Suprapubic skin (tissue), 4 donors: Measurements from ENCODE around the gene DCAKD. TPM values are rescaled to one million over a fixed set of nuclear protein-coding genes. Genes with fewer than 3 reads are reported as not detected.

Experiments
- DNase-seq, 2 donors: peaks; one replicate each; pipeline ENCODE4 v3.0.0-alpha.2; 2019; ENCODE audit warnings: low spot score in 2 of 2
- H3K27ac ChIP-seq: fragments of 200-600 bp; sonication (generic); one replicate; pipeline ENCODE4 v1.5.1; 2019
- H3K27me3 ChIP-seq: fragments of 200-600 bp; sonication (generic); one replicate; pipeline ENCODE4 v1.5.1; 2019
- H3K36me3 ChIP-seq: fragments of 200-600 bp; sonication (generic); one replicate; pipeline ENCODE4 v1.5.1; 2019
- H3K4me1 ChIP-seq: fragments of 200-600 bp; sonication (generic); one replicate; pipeline ENCODE4 v1.5.1; 2019
- H3K4me3 ChIP-seq: fragments of 200-600 bp; sonication (generic); one replicate; pipeline ENCODE4 v1.5.1; 2019; ENCODE audit warnings: mild to moderate bottlenecking
- H3K9me3 ChIP-seq: fragments of 200-600 bp; sonication (generic); one replicate; pipeline ENCODE4 v1.5.1; 2019
- EP300 ChIP-seq: sonication (generic); formaldehyde crosslinking; IDR thresholded peaks from one replicate; pipeline ENCODE4 v1.6.1; 2017; ENCODE audit warnings: antibody characterized with exemption
- POLR2A ChIP-seq, 2 donors: fragments of 450-650 bp; IDR thresholded peaks; one replicate each; pipeline ENCODE4 v1.6.1; 2017; ENCODE audit warnings: antibody characterized with exemption in 2 of 2, mild to moderate bottlenecking in 2 of 2, moderate library complexity in 2 of 2
- POLR2AphosphoS5 ChIP-seq, 3 donors: sonication (generic); formaldehyde crosslinking; IDR thresholded peaks; one replicate each; pipeline ENCODE4 v1.6.1; 2017; ENCODE audit warnings: antibody characterized with exemption in 3 of 3
- WGBS: methylation state at CpG from one replicate; pipeline ENCODE4 v1.1.5; 2018; 5-methylcytosine and 5-hydroxymethylcytosine counted together
- total RNA-seq, 4 donors: library from RNA; depleted of rRNA; stranded (reverse); fragments of >200 nt; gene quantifications; one replicate each; pipeline ENCODE4 v1.1.0, GENCODE V29; 2016
- TF ChIP-seq, protein P1 (sequence below), 2 donors: fragments of 200-600 bp in 1 of 2; fragments of 450-650 bp in 1 of 2; sonication (generic) in 1 of 2; IDR thresholded peaks; one replicate each; pipeline ENCODE4 v1.5.1; 2016 to 2019; ENCODE audit warnings: antibody characterized with exemption in 2 of 2, mild to moderate bottlenecking in 1 of 2, moderate library complexity in 1 of 2

The DCAKD gene
- total RNA-seq, 4 donors from 2014 or later, result 49.1 to 68.5 (median 60.9) TPM

DNA sequence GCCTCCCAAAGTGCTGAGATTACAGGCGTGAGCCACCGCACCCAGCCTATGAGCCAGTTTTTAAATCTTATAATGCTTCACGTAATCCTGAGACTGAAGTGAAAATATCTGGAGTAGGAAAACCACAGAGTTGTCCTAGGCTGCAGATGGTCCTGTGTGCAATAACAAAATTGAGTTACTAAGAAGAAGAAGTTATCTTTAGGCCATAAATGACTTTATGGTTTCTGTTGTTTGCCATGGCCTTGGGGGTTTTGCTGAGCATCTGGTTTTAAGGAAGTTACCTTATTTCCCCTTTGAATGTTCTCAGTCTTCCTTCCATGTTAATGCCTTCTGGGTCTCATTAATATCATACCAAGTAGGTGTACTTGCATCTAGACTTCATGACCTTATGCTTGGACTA is 26.2 kb upstream of the DCAKD start:
- 79% methylated on average over 3 of the region's 3 CpGs for WGBS

DNA sequence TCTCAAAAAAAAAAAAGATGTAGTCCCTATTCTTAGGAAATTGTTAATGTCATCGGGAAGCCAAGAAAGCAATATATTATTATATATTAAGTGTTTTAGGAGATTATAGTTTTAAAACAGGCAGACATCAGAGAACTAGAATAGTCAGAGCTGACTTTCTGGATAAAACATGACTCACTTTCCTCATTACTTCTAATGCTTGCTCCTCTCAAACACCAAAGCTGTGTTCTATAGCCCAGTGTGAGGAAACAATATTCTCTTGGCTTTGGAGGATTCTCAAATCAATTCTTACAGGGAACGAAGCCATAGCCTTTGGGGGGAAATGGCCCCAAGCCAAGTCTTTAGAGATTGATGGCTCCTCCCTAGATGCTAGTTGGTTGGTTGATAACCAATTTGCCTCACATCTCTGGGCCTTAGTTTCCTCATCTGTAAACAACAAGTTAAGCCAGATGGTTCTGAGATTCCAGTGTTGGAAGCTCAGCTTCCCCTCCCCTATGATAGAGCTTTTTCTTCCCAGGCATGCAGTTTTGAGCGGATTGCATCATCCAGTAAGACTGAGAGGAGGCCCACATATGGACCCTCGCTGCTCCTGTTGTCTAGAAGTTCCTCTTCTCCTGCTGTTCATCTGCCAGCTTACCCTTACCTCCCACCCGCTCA is 22.1 kb upstream of the DCAKD start:
- Histone ChIP-seq H3K27me3 (no peaks in the 10 kb centered on the region), H3K36me3 (peaks cover 28% of the 10 kb centered on the region), H3K4me3 (no peak overlapping the region), H3K27ac (peak overlapping the region; percentile 38), H3K9me3 (no peaks in the 10 kb centered on the region), H3K4me1 (peaks cover 30% of the 10 kb centered on the region)
- WGBS, result 51% methylated on average over 5 of the region's 5 CpGs
- DNase-seq, result no peak
- TF ChIP-seq POLR2A (IDR thresholded peaks at IDR 0.05) (no peak), EP300 (no peak), POLR2AphosphoS5 (IDR thresholded peaks at IDR 0.05) (peak in 1 of 3 donors; percentile 21)
- TF ChIP-seq, protein P1, sequence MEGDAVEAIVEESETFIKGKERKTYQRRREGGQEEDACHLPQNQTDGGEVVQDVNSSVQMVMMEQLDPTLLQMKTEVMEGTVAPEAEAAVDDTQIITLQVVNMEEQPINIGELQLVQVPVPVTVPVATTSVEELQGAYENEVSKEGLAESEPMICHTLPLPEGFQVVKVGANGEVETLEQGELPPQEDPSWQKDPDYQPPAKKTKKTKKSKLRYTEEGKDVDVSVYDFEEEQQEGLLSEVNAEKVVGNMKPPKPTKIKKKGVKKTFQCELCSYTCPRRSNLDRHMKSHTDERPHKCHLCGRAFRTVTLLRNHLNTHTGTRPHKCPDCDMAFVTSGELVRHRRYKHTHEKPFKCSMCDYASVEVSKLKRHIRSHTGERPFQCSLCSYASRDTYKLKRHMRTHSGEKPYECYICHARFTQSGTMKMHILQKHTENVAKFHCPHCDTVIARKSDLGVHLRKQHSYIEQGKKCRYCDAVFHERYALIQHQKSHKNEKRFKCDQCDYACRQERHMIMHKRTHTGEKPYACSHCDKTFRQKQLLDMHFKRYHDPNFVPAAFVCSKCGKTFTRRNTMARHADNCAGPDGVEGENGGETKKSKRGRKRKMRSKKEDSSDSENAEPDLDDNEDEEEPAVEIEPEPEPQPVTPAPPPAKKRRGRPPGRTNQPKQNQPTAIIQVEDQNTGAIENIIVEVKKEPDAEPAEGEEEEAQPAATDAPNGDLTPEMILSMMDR (IDR thresholded peaks at IDR 0.05), result no peak

More for the DNA sequence above, 26.2 kb upstream of the DCAKD start:
- no peak for DNase-seq
- H3K4me1 ChIP-seq, result peaks cover 30% of the 10 kb centered on the region
- TF ChIP-seq POLR2AphosphoS5 (IDR thresholded peaks at IDR 0.05), result no peak
- no peak for TF ChIP-seq POLR2A (IDR thresholded peaks at IDR 0.05)
- TF ChIP-seq EP300, result no peak
- TF ChIP-seq, protein P1 (IDR thresholded peaks at IDR 0.05), result no peak
- no peak overlapping the region for H3K27ac ChIP-seq
- no peak overlapping the region for H3K4me3 ChIP-seq
- H3K9me3 ChIP-seq, result no peaks in the 10 kb centered on the region
- no peaks in the 10 kb centered on the region for H3K27me3 ChIP-seq
- H3K36me3 ChIP-seq, result peaks cover 36% of the 10 kb centered on the region

DNA sequence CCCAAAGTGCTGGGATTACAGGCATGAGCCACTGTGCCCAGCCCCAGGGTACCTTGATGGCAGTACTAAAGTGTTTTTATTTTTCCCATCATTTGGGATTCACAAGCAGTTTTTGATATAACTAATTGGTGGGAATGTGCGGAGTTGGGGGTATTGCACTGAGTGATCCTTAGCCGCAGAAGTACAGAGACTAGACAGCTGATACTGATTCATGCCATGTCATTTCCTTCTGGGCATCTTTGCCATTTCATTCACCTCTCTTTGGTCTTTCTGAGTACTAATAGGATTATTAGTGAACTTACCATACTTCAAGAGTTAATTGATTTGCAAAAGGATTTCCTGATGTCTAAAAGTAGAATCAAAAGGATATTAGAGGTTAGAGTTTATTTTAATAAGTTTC is 19.4 kb upstream of the DCAKD start:
- Histone ChIP-seq H3K4me3 (no peak overlapping the region), H3K36me3 (peaks cover 22% of the 10 kb centered on the region), H3K27me3 (no peaks in the 10 kb centered on the region), H3K9me3 (no peaks in the 10 kb centered on the region), H3K27ac (no peak overlapping the region), H3K4me1 (peaks cover 17% of the 10 kb centered on the region)
- WGBS, result 88% methylated on average over 2 of the region's 2 CpGs
- no peak for TF ChIP-seq POLR2AphosphoS5 (IDR thresholded peaks at IDR 0.05)
- TF ChIP-seq, protein P1 (IDR thresholded peaks at IDR 0.05), result no peak
- no peak for TF ChIP-seq POLR2A (IDR thresholded peaks at IDR 0.05)
- TF ChIP-seq EP300, result no peak
- no peak for DNase-seq

DNA sequence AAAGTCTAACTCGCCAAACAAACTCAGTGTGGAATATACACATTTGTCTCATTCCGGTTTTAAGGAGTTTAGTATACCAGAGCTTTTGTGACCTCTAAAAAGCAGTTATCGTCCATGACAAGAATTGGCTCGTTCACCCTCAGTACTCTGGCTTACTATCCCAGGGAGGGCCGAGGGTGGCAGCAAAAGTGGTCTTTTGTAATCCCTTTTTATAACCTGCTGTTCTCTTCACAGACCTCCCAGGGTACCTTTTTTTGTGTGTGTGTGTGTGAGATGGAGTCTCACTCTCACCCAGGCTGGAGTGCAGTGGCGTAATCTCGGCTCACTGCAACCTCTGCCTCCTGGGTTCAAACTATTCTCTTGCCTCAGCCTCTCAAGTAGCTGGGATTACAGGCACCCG is 18.6 kb upstream of the DCAKD start:
- H3K36me3 ChIP-seq, result peaks cover 22% of the 10 kb centered on the region
- DNase-seq, result no peak
- WGBS, result 96% methylated on average over 8 of the region's 8 CpGs
- H3K27ac ChIP-seq, result no peak overlapping the region
- no peaks in the 10 kb centered on the region for H3K9me3 ChIP-seq
- H3K27me3 ChIP-seq, result no peaks in the 10 kb centered on the region
- no peak overlapping the region for H3K4me3 ChIP-seq
- peaks cover 19% of the 10 kb centered on the region for H3K4me1 ChIP-seq
- TF ChIP-seq, protein P1 (IDR thresholded peaks at IDR 0.05), result no peak
- no peak for TF ChIP-seq EP300
- no peak for TF ChIP-seq POLR2A (IDR thresholded peaks at IDR 0.05)
- TF ChIP-seq POLR2AphosphoS5 (IDR thresholded peaks at IDR 0.05), result no peak

DNA sequence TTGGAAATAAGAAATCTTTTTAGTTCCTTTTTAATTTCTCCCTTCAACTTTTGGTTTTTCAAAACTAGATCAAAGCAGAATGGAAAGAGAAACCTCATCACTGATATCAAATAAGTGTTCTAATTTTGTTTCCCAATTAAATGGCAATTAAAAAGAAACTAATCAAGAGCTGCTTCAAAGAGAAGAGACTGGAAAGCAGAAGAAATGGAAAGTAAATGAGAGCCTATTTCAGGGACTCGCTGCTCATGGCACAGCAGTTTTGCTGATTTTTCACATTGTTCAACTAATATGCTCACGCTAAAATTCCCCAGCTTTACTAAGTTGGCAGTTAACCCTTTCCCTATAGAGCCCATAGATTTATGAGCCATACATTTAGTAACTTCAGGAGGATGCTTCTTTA is 16.2 kb upstream of the DCAKD start:
- TF ChIP-seq POLR2A (IDR thresholded peaks at IDR 0.05) (no peak), EP300 (no peak), POLR2AphosphoS5 (IDR thresholded peaks at IDR 0.05) (no peak)
- TF ChIP-seq, protein P1 (IDR thresholded peaks at IDR 0.05), result no peak
- no peaks in the 10 kb centered on the region for H3K27me3 ChIP-seq
- DNase-seq, result no peak
- H3K27ac ChIP-seq, result no peak overlapping the region
- H3K9me3 ChIP-seq, result no peaks in the 10 kb centered on the region
- WGBS, result 62% methylated on average over 2 of the region's 2 CpGs
- H3K36me3 ChIP-seq, result peaks cover 13% of the 10 kb centered on the region
- H3K4me1 ChIP-seq, result peaks cover 31% of the 10 kb centered on the region
- H3K4me3 ChIP-seq, result no peak overlapping the region
